Brain microvascular endothelial cell (primary cell): ENCODE results near the gene C2orf81.

Experiments
- DNase-seq: peaks from one replicate; pipeline ENCODE4 v3.0.0-alpha.2; 2020
- H3K27ac ChIP-seq: fragments of 250-450 bp; sonication (Bioruptor Pico); 2 replicates; pipeline ENCODE4 v1.5.1; 2020; ENCODE audit warnings: mild to moderate bottlenecking, moderate library complexity
- H3K27me3 ChIP-seq: fragments of 250-450 bp; sonication (Bioruptor Pico); replicated peaks from 2 replicates; pipeline ENCODE4 v1.5.1; 2020; ENCODE audit warnings: mild to moderate bottlenecking
- H3K36me3 ChIP-seq: fragments of 250-450 bp; sonication (Bioruptor Pico); replicated peaks from 2 replicates; pipeline ENCODE4 v1.5.1; 2020; ENCODE audit warnings: mild to moderate bottlenecking
- H3K4me3 ChIP-seq: 2 replicates; pipeline ENCODE4 v1.5.1; 2011; ENCODE audit warnings: low read depth, mild to moderate bottlenecking, control low read depth, low read length, moderate library complexity
- in situ Hi-C: cut with HindIII; loops from 2 replicates; pipeline ENCODE4 v1.10.0; 2017; ENCODE audit warnings: low sequenced_read_pairs, low pct_ligation_motif_present
- TF ChIP-seq, protein P1 (sequence below): IDR thresholded peaks from 2 replicates; pipeline ENCODE4 v1.5.1; 2011; ENCODE audit warnings: low read depth, mild to moderate bottlenecking, moderate library complexity, low read length, control low read depth, inconsistent platforms; ENCODE audit errors: missing control alignments

C2orf81 gene

DNA sequence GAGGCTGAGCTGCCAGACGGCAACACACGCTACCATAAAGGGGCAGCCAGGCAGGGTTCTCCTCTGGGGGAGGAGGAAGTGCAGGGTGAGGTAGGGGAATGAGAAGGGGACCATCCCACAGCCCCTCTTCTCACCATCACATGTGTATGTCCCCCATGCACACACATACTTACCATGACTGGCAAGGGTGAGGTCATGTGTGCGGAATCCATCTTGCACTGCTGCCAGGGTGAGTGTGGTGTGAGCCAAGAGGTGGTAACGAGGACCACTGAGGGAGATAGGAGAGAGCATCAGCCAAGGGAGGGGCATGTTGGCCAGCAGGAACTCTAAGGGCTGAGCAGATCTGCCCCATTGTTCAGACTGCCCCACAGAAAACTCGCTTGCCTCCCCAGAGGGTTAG lies 7.3 kb upstream of the C2orf81 start:
- in situ Hi-C loops, result no loop called here
- TF ChIP-seq, protein P1, sequence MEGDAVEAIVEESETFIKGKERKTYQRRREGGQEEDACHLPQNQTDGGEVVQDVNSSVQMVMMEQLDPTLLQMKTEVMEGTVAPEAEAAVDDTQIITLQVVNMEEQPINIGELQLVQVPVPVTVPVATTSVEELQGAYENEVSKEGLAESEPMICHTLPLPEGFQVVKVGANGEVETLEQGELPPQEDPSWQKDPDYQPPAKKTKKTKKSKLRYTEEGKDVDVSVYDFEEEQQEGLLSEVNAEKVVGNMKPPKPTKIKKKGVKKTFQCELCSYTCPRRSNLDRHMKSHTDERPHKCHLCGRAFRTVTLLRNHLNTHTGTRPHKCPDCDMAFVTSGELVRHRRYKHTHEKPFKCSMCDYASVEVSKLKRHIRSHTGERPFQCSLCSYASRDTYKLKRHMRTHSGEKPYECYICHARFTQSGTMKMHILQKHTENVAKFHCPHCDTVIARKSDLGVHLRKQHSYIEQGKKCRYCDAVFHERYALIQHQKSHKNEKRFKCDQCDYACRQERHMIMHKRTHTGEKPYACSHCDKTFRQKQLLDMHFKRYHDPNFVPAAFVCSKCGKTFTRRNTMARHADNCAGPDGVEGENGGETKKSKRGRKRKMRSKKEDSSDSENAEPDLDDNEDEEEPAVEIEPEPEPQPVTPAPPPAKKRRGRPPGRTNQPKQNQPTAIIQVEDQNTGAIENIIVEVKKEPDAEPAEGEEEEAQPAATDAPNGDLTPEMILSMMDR, result no peak
- H3K36me3 ChIP-seq, result peaks cover 37% of the 10 kb centered on the region

DNA sequence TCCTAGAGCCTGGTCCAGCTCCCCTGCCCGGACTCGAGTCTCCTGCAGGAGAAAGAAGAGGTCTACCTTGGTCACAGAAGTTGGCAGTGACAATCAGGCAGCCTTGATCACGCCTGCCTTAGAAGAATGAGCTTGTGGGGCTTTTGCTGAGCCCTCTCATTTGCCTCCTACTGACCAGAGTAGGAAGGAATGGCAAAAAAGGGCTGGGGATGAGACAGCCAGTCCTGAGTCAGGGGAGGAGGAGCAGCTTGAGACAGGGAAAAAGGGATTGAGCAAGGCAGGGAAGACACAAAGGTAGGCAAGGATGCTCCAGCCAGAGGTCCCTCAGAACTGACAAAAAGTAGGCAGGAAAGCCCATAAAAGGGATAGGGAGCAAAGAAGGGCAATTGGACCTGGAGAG lies 6.1 kb upstream of the C2orf81 start:
- Histone ChIP-seq H3K27ac (no peak overlapping the region), H3K27me3 (no peaks in the 10 kb centered on the region), H3K4me3 (no peak overlapping the region), H3K36me3 (peaks cover 37% of the 10 kb centered on the region)
- in situ Hi-C loops, result no loop called here
- no peak for DNase-seq
- TF ChIP-seq, protein P1, result no peak

More for the DNA sequence above, 7.3 kb upstream of the C2orf81 start:
- Histone ChIP-seq H3K4me3 (no peak overlapping the region), H3K27me3 (no peaks in the 10 kb centered on the region), H3K27ac (no peak overlapping the region)
- DNase-seq, result no peak

DNA sequence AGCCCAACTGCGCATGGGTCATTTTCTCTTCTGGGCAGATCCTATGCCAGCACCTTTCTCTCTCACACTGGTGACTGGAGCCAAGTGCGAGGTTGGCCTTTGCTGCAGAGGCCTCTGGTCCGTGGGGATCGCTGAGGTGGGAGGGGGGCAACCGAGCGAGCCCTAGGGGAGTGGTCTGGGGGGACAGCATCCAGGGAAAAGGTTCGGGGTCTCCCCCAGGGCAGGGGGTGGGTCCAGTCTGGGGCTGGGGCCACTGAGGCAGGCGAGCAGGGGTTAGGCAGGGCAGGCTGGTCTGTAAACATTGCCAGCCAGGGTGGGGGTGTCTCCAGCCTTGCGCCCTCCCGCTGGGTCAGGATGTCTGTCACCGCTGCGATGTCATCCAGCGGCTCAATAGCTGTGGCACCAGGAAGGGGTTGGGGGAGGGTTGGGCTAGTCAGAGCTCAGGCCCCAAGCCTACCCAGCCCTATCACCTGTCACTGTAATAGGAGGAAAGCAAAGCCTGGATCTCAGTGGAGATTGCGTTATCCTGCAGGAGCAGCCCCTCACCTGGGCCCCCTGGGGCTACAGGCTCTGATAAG lies 4.9 kb upstream of the C2orf81 start:
- in situ Hi-C loops, result no loop called here
- no peak for DNase-seq
- Histone ChIP-seq H3K4me3 (no peak overlapping the region), H3K36me3 (peaks cover 35% of the 10 kb centered on the region), H3K27ac (no peak overlapping the region), H3K27me3 (no peaks in the 10 kb centered on the region)
- TF ChIP-seq, protein P1, result no peak

DNA sequence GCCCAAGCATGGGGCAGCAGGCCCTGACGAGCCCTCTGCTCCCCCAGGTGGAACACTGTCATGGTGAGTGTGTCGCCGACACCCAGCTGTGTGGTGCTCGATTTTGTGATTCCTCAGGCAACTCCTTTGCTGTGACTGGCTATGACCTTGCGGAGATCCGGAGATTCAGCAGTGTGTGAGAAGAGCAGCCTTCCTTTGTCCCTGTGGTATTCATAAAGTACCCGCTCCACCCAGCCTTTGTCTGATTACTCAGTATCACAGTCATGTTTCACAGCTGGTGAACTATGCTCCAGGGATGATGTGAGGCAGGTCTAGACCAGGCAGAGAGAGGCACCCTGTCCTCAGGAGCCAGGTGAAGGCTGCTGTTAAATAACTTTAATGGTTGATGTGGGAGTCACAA lies 4.1 kb upstream of the C2orf81 start:
- in situ Hi-C loops, result no loop called here
- TF ChIP-seq, protein P1, result no peak
- H3K4me3 ChIP-seq, result no peak overlapping the region
- peaks cover 35% of the 10 kb centered on the region for H3K36me3 ChIP-seq
- no peak for DNase-seq
- H3K27me3 ChIP-seq, result no peaks in the 10 kb centered on the region
- no peak overlapping the region for H3K27ac ChIP-seq

DNA sequence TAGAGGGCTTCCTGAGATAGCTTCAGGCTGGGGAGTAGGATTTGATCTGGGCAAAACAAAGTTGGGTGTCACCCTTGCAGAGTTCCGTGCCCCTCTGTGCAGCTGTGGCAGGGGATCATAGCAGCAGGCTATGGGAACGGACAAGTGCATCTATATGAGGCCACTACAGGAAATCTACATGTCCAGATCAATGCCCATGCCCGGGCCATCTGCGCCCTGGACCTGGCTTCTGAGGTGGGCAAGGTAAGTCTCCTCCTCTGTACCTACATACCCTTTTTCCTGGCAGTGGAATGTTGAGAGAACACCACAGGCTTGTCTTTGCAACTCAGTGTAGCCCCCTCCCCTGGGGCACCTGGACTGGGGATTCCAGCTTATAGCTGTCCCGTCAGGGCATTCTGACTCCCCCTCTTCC lies 3.6 kb upstream of the C2orf81 start:
- in situ Hi-C loops, result no loop called here
- TF ChIP-seq, protein P1, result no peak
- Histone ChIP-seq H3K4me3 (no peak overlapping the region), H3K27ac (no peak overlapping the region), H3K36me3 (peaks cover 35% of the 10 kb centered on the region), H3K27me3 (no peaks in the 10 kb centered on the region)
- no peak for DNase-seq
